GM10266 (cell line): ENCODE results near the gene RC3H1.
"Not testable (repeated sequence)": the region's sequence is repeated elsewhere in the genome, so short reads cannot be mapped to it uniquely, and the experiment has no call there.

Experiments
- DNase-seq: peaks from one replicate; pipeline ENCODE4 v3.0.0; 2012; ENCODE audit errors: extremely low spot score
- CTCF ChIP-seq: IDR thresholded peaks from 2 replicates; pipeline ENCODE4 v1.5.1; 2012; ENCODE audit warnings: mild to moderate bottlenecking, low read depth; ENCODE audit not compliant: control insufficient read depth, insufficient read depth; ENCODE audit errors: missing control alignments

Gene RC3H1

GRCh38 chr1:173954179-173954578 lies 68.0 kb downstream of the RC3H1 start:
- no peak for DNase-seq
- no peak for TF ChIP-seq CTCF

- no peak for TF ChIP-seq CTCF
- no peak for DNase-seq
Observed at GRCh38 chr1:173948594-173948993, 73.6 kb downstream of the RC3H1 start.

- no peak for TF ChIP-seq CTCF
- no peak for DNase-seq
Observed at GRCh38 chr1:173946380-173946921, 75.7 kb downstream of the RC3H1 start.

- peak; percentile 12 for DNase-seq
- no peak for TF ChIP-seq CTCF
Observed at GRCh38 chr1:173937062-173937461, 85.1 kb downstream of the RC3H1 start.

GRCh38 chr1:173934440-173934839 lies 87.7 kb downstream of the RC3H1 start:
- no peak for DNase-seq
- no peak for TF ChIP-seq CTCF

GRCh38 chr1:173930541-173930940 lies 91.6 kb downstream of the RC3H1 start:
- DNase-seq: not testable (repeated sequence)

- no peak for TF ChIP-seq CTCF
- no peak for DNase-seq
Observed at GRCh38 chr1:173925306-173926242, 96.6 kb downstream of the RC3H1 start.

GRCh38 chr1:173920861-173921260 lies 101.3 kb downstream of the RC3H1 start:
- no peak for DNase-seq
- no peak for TF ChIP-seq CTCF
